GM21390 (cell line): ENCODE measurements around the gene CHN2.
"Not testable (repeated sequence)": the region's sequence is repeated elsewhere in the genome, so short reads cannot be mapped to it uniquely, and the experiment has no call there.

Experiments
- ATAC-seq: cut with Tn5 transposase; IDR thresholded peaks from one replicate; pipeline ENCODE4 v1.9.1; 2021; ENCODE audit not compliant: unreplicated experiment

CHN2 gene

GRCh38 chr7:29518616-29519015, 324.0 kb downstream of the CHN2 start:
- no peak for ATAC-seq

- no peak for ATAC-seq
Observed at GRCh38 chr7:29523728-29524127, 329.2 kb downstream of the CHN2 start.

GRCh38 chr7:29527505-29528108, 333.0 kb downstream of the CHN2 start:
- ATAC-seq: no peak

GRCh38 chr7:29528526-29528925, 334.0 kb downstream of the CHN2 start:
- ATAC-seq: not testable (repeated sequence)
